Hepatocyte (in vitro differentiated cells): Measurements from ENCODE around the gene PAK1IP1.

ENCODE experiments used
- EZH2 ChIP-seq: fragments of 200-600 bp; sonication (generic); IDR thresholded peaks from 2 replicates; pipeline ENCODE4 v1.6.1; 2016; ENCODE audit warnings: antibody characterized with exemption, mild to moderate bottlenecking, borderline replicate concordance
- TF ChIP-seq, protein P1 (sequence below): fragments of 200-600 bp; sonication (generic); IDR thresholded peaks from 2 replicates; pipeline ENCODE4 v1.5.1; 2016; ENCODE audit warnings: antibody characterized with exemption, mild to moderate bottlenecking; ENCODE audit not compliant: poor library complexity

DNA sequence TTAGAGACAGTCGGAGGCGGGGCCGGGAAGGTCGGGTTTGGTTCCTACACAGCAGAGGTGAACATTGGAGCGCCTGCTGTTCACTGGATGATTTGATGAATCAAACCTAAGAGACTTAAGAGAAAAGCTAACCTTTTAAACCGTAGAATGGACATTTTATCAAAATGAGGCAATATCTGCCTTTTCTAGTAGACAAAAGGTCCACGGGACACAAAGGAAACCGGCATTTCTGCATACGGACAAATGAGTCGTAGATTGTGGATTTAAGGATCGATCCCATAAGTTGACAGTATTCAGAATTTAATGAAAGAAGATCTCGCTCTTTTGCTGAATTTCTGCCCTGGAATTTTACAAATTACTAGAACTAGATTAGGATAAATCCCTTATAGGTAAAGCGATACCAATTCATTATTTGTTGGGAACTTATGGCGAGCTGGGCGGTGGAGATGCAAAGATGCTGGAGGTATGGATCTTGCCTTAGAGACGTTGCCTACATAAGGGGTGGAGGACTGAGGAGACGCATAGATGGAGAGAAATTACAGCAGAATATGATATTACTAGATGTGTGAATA, 400 bp downstream of the PAK1IP1 start:
- TF ChIP-seq EZH2, result no peak
- TF ChIP-seq, protein P1, sequence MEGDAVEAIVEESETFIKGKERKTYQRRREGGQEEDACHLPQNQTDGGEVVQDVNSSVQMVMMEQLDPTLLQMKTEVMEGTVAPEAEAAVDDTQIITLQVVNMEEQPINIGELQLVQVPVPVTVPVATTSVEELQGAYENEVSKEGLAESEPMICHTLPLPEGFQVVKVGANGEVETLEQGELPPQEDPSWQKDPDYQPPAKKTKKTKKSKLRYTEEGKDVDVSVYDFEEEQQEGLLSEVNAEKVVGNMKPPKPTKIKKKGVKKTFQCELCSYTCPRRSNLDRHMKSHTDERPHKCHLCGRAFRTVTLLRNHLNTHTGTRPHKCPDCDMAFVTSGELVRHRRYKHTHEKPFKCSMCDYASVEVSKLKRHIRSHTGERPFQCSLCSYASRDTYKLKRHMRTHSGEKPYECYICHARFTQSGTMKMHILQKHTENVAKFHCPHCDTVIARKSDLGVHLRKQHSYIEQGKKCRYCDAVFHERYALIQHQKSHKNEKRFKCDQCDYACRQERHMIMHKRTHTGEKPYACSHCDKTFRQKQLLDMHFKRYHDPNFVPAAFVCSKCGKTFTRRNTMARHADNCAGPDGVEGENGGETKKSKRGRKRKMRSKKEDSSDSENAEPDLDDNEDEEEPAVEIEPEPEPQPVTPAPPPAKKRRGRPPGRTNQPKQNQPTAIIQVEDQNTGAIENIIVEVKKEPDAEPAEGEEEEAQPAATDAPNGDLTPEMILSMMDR, result no peak
